HG02852 (cell line): Measurements from ENCODE around the gene ZDHHC4.
"Not testable (repeated sequence)": the region's sequence is repeated elsewhere in the genome, so short reads cannot be mapped to it uniquely, and the experiment has no call there.

Experiments
- ATAC-seq: cut with Tn5 transposase; IDR thresholded peaks from one replicate; pipeline ENCODE4 v1.9.1; 2021; ENCODE audit warnings: mild to moderate bottlenecking, moderate library complexity; ENCODE audit not compliant: unreplicated experiment

ZDHHC4 gene

GRCh38 chr7:6559896-6560295 is 17.4 kb upstream of the ZDHHC4 start:
- no peak for ATAC-seq

GRCh38 chr7:6562106-6562505 is 15.1 kb upstream of the ZDHHC4 start:
- ATAC-seq = no peak

- no peak for ATAC-seq
Observed at GRCh38 chr7:6563936-6564770, 13.1 kb upstream of the ZDHHC4 start.

GRCh38 chr7:6565655-6566054 is 11.6 kb upstream of the ZDHHC4 start:
- ATAC-seq = no peak

GRCh38 chr7:6567886-6568285 is 9.4 kb upstream of the ZDHHC4 start:
- no peak for ATAC-seq

- ATAC-seq = no peak
Observed at GRCh38 chr7:6571160-6571779, 6.0 kb upstream of the ZDHHC4 start.

GRCh38 chr7:6575281-6576023 is 1.8 kb upstream of the ZDHHC4 start:
- no peak for ATAC-seq

GRCh38 chr7:6576024-6576866 is 1.0 kb upstream of the ZDHHC4 start:
- no peak for ATAC-seq

GRCh38 chr7:6576867-6577368 is 336 bp upstream of the ZDHHC4 start:
- ATAC-seq = not testable (repeated sequence)

GRCh38 chr7:6578114-6579084 is 1.1 kb downstream of the ZDHHC4 start:
- ATAC-seq = no peak

- ATAC-seq = no peak
Observed at GRCh38 chr7:6579446-6579845, 2.2 kb downstream of the ZDHHC4 start.

- not testable (repeated sequence) for ATAC-seq
Observed at GRCh38 chr7:6585746-6586432, 8.6 kb downstream of the ZDHHC4 start.

GRCh38 chr7:6588566-6588965 is 11.3 kb downstream of the ZDHHC4 start:
- no peak for ATAC-seq

GRCh38 chr7:6589151-6589828 is 12.0 kb downstream of the ZDHHC4 start:
- no peak for ATAC-seq

GRCh38 chr7:6589829-6590644 is 12.8 kb downstream of the ZDHHC4 start, which contains the start of gene INTS15:
TSS of gene INTS15 (plus strand) at chr7:6590021. CDS start at chr7:6590284, 263 bp downstream.
- ATAC-seq = peak; percentile 81

- ATAC-seq = no peak
Observed at GRCh38 chr7:6590645-6591110, 13.4 kb downstream of the ZDHHC4 start.

GRCh38 chr7:6600093-6600492 is 22.8 kb downstream of the ZDHHC4 start:
- ATAC-seq = no peak
